Ecto neural progenitor cell (in vitro differentiated cells): ENCODE measurements around the gene ZDHHC6.
"Not testable (repeated sequence)": the region's sequence is repeated elsewhere in the genome, so short reads cannot be mapped to it uniquely, and the experiment has no call there.

Experiments used
- DNase-seq: peaks from one replicate; pipeline ENCODE4 v3.0.0-alpha.2; 2018; ENCODE audit warnings: low spot score

The ZDHHC6 gene

GRCh38 chr10:112446055-112446854, 459 bp downstream of the ZDHHC6 start:
- no peak for DNase-seq

DNA sequence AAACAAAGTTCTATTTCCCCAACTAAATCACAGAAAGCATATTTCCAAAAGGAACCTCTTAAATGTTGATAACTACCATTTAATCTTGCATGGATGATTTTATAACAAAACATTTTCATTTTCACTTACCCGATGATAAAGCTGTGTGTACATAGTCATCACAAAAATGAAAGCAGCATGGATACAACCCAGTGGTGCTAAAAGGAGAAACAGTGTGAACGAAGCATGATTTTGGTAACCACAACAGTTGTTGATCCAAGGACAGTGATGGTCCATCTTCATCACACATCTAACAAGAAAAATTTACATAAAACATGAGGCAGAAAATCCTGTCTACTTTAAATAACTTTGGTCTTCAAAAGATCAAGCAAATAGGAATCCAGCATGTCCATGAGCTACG, 4.7 kb downstream of the ZDHHC6 start:
- DNase-seq = no peak

DNA sequence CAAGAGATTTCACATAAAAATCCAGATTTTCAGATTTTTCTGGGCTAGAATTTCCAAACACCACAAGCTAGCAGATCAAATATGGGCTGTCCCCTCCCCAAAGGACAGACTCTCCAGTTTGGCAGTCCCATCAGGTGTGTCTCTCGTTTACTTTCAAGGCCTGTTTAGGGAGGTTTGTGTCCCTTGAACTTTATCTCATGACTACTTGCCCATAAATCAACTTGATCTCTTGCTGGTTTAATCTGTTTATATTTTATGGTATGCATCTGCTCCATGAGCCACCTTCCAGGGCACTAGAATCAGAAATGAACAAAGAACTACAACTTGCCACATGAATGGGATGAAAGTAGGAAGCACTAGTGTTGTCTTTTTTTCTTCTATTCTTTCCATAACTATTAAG, 5.2 kb downstream of the ZDHHC6 start:
- DNase-seq = no peak

- no peak for DNase-seq
Measured at GRCh38 chr10:112438356-112438755, 8.4 kb downstream of the ZDHHC6 start.

DNA sequence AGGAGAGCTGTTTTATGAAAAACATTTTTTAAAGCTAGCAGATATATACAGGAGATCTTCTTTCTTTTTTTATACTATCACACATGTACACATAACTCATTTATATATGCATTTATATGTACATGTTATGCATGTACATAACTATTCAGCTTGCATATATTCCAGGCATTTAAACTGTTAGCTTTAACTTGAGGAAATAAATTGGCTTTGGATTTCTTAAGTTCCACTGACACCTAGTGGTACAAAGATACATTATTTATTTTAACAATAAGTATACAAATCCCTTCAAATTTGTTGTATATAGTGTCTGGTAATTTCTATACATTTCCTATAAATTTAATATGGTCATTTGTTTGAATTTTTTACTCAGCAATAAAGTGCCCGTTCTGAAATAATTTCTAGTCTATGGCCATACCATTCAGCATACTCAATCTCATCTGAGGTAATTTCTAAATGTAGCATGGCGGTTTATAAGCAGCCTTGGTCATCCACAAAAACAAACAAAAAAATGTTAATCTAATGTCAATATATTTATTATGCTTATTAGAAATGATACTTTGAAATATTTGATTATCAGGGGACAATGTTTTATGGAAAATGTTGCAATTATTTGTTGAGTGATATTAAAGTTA, 11.6 kb downstream of the ZDHHC6 start:
- DNase-seq = no peak

GRCh38 chr10:112433136-112433535, 13.6 kb downstream of the ZDHHC6 start:
- DNase-seq = no peak

DNA sequence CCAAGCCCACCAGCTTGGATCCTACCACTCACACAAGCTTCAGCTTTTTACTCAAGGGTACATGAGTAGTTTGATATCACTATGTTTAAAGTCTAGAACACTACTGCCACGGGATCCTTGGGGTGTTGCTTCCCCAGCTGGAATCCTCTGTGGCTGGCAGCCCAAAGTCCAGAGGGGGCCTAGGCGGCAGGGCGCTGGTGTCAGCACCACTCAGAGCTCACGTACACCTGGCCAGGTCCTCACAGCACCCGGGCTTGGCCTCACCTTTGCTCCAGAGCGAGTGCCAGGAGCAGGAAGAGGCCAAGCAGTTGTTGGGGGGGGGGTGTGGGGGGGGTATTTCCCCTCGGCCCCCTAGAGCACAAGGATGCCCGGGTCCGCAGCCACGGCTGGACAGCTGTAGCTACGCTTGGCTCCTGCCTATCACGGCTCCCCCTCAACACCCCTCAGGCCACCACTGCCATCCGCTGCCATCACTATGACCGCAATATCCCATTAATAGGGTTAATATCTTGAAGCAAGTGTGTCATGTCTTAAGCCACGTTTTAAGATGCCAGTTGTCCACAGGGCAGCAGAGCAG, 17.0 kb downstream of the ZDHHC6 start:
- no peak for DNase-seq

GRCh38 chr10:112429147-112429546, 17.6 kb downstream of the ZDHHC6 start:
- no peak for DNase-seq

DNA sequence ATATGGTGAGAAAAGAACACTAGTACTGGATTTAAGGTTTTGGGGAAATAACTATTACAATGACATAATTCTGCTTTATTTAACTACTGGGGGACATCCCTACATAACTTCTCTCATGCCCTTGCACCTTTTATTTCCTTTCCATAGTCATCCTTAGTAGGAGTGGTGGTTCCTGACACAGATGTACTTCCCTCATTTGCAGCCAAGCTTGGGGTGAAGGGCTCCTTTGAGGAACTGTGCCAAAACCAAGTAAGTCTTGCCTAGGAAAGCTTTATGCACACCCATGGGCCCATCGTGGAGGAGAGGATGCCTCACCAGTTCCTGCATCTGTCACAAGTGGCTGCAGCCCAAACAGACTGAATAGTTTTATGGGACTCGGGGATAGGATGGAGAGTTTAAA, 20.6 kb downstream of the ZDHHC6 start:
- no peak for DNase-seq

- DNase-seq = no peak
Measured at GRCh38 chr10:112424651-112425050, 22.1 kb downstream of the ZDHHC6 start.

DNA sequence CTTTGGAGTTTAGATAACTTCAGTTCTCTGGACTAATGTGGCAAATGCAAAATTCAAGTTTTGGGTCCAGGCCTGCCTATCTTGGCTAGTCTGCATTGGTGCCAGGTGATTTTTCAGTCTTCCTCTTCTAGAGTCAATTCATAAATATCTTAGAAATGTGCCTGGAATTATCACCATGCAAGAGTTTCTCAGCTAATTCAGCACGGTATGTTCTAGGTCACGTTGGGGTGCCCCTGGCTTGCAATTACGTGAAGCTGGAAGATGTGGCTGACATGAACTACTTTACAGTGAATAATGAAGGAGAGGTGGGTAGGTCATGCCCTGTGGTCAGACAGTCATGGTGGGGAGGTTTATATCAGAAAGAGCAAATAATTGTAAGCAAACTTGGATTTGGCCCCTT, 25.0 kb downstream of the ZDHHC6 start:
- no peak for DNase-seq

- no peak for DNase-seq
Measured at GRCh38 chr10:112412696-112413095, 34.0 kb downstream of the ZDHHC6 start.

- DNase-seq = no peak
Measured at GRCh38 chr10:112409755-112410154, 37.0 kb downstream of the ZDHHC6 start.

- DNase-seq = no peak
Measured at GRCh38 chr10:112409299-112409698, 37.4 kb downstream of the ZDHHC6 start.

GRCh38 chr10:112407696-112408095, 39.0 kb downstream of the ZDHHC6 start:
- DNase-seq = no peak

DNA sequence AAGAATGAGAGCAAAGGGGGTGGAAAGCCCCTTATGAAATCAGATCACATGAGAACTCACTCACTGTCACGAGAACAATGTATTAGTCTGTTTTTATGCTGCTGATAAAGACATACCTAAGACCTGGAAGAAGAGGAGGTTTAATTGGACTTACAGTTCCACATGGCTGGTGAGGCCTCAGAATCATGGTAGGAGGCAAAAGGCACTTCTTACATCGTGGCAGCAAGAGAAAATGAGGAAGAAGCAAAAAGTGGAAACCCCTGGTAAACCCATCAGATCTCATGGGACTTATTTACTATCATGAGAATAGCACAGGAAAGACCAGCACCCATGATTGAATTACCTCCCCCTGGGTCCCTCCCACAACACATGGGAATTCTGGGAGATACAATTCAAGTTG, 39.9 kb downstream of the ZDHHC6 start:
- not testable (repeated sequence) for DNase-seq

- DNase-seq = no peak
Measured at GRCh38 chr10:112404617-112405016, 42.1 kb downstream of the ZDHHC6 start.

GRCh38 chr10:112402917-112403316, 43.8 kb downstream of the ZDHHC6 start:
- no peak for DNase-seq

DNA sequence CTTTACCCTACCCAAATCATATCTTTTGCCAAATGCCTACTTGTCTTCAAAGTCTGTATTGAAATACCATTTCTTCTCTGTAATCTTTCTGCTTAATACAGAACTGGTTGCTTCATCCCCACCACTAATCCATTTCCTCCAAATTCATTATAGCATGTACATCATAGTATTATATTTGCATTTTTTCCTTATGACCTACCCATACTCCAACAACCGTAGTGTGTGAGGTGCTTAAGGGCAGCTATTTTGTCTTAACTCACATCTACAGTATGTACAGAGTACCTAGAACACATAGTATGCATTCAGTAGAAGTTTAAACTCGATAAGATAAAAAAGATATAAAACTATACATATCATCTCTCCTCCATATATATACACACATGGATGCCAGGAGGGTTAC, 49.1 kb downstream of the ZDHHC6 start:
- DNase-seq = no peak

GRCh38 chr10:112395809-112396530, 50.7 kb downstream of the ZDHHC6 start:
- no peak for DNase-seq

DNA sequence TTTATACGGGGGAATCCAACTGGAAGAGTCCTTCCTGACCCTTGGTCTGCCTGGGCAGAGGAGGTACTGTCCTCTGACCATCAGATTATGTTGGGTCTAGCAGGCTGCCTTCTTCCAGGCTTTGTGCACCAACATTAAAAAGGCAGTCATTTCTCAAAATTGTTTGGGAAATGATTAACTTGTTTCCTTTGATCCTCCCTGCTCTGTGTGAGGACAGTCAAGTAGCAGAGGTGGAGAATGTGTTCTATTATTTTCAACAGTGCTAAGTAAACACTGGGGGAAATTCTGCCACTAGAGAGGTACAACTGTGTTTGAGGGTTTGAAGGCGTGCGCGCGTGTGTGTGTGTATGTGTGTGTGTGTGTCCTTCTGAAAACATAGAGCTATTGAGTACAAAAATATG, 52.2 kb downstream of the ZDHHC6 start:
- no peak for DNase-seq

GRCh38 chr10:112393827-112394226, 52.9 kb downstream of the ZDHHC6 start:
- no peak for DNase-seq

- DNase-seq = no peak
Measured at GRCh38 chr10:112393341-112393740, 53.4 kb downstream of the ZDHHC6 start.
